Sigmoid colon (tissue), 4 donors: ENCODE measurements around the gene MAST1.

Experiments
- EP300 ChIP-seq, 4 donors: sonication (generic); formaldehyde crosslinking; IDR thresholded peaks; one replicate each; pipeline ENCODE4 v1.6.1; 2017; ENCODE audit warnings: antibody characterized with exemption in 4 of 4
- POLR2A ChIP-seq, 2 donors: fragments of 450-650 bp; IDR thresholded peaks; one replicate each; pipeline ENCODE4 v1.6.1; 2016; ENCODE audit warnings: antibody characterized with exemption in 2 of 2, mild to moderate bottlenecking in 2 of 2, moderate library complexity in 2 of 2
- TF ChIP-seq, protein P1 (sequence below), 4 experiments: fragments of 450-650 bp in 3 of 4; fragments of 200-600 bp in 1 of 4; IDR thresholded peaks; one replicate each; pipeline ENCODE4 v1.5.1; 2016 to 2019; ENCODE audit warnings: antibody characterized with exemption in 4 of 4, mild to moderate bottlenecking in 3 of 4, moderate library complexity in 2 of 4

GRCh38 chr19:12864721-12865715, 26.7 kb downstream of the MAST1 start:
- TF ChIP-seq, protein P1, sequence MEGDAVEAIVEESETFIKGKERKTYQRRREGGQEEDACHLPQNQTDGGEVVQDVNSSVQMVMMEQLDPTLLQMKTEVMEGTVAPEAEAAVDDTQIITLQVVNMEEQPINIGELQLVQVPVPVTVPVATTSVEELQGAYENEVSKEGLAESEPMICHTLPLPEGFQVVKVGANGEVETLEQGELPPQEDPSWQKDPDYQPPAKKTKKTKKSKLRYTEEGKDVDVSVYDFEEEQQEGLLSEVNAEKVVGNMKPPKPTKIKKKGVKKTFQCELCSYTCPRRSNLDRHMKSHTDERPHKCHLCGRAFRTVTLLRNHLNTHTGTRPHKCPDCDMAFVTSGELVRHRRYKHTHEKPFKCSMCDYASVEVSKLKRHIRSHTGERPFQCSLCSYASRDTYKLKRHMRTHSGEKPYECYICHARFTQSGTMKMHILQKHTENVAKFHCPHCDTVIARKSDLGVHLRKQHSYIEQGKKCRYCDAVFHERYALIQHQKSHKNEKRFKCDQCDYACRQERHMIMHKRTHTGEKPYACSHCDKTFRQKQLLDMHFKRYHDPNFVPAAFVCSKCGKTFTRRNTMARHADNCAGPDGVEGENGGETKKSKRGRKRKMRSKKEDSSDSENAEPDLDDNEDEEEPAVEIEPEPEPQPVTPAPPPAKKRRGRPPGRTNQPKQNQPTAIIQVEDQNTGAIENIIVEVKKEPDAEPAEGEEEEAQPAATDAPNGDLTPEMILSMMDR (IDR thresholded peaks at IDR 0.05), result no peak
- TF ChIP-seq POLR2A (IDR thresholded peaks at IDR 0.05), result no peak
- TF ChIP-seq EP300 (IDR thresholded peaks at IDR 0.05), result no peak
